Measurements from ENCODE around the gene SMIM27. TPM values are rescaled to one million over a fixed set of nuclear protein-coding genes. Genes with fewer than 3 reads are reported as not detected.
A peak's percentile ranks its signal among the peaks of the same experiment; 100 is the strongest.
"Not testable (repeated sequence)": the region's sequence is repeated elsewhere in the genome, so short reads cannot be mapped to it uniquely, and the experiment has no call there.

The SMIM27 gene, protein sequence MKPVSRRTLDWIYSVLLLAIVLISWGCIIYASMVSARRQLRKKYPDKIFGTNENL
- 103 TPM for polyA plus RNA-seq

DNA sequence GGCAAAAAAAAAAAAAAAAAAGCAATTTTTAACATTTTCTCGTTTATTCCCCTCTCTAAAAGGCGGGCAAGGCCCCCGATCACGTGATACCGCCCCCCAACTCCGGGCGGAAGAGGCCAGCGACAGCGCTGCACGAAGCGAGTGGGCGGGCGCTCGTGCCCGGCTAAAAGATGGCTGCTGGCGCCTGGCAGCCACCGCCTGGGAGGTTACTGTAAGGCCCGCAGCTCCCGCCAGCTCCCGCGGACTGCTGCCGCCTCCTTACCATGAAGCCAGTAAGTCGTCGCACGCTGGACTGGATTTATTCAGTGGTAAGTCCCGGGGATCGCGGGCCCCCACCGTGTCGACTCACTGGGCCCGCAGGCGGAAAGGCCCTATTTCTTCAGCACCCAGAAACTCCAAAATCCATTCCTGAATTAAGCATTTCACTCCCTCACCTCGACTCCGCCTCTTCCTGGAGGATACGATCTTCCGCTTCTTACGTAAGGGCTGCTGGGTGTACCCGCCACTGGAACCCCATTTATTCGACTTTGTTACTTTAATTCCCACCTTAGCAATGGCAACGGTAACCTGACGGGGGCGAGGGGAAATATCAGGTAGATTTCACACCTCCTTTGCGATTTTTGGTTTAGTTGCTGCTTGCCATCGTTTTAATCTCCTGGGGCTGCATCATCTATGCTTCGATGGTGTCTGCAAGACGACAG is at the start of gene SMIM27, which contains the start of gene TOPORS:
TSS of gene SMIM27 (plus strand) at position 156 of the 701 bp plus-strand sequence. CDS start at position 264, 108 bp downstream.
TSS of gene TOPORS (minus strand) at position 415 of the 701 bp plus-strand sequence. CDS start at position 265, 150 bp downstream.
- Mint-ChIP-seq H3K36me3 (peaks cover 5% of the 10 kb centered on the region), H3K27ac (peak within 1 kb of the TSS; percentile 92 to 97 (median 97)), H3K27me3 (no peaks in the 10 kb centered on the region), H3K4me3 (peak within 1 kb of the TSS; percentile 96 to 99 (median 98)), H3K9me3 (no peaks in the 10 kb centered on the region), H3K4me1 (peaks cover 28 to 36% (median 33%) of the 10 kb centered on the region in 3 donors)

GRCh38 chr9:32502464-32502863 is 49.7 kb upstream of the SMIM27 start:
- Mint-ChIP-seq H3K4me3 (no peak overlapping the region), H3K27ac (peak overlapping the region in 2 of 3 donors; percentile 43 to 60), H3K36me3 (peaks cover 2% of the 10 kb centered on the region), H3K27me3 (no peaks in the 10 kb centered on the region), H3K9me3 (no peaks in the 10 kb centered on the region), H3K4me1 (peaks cover 0 to 3% (median 0%) of the 10 kb centered on the region in 3 donors)

- peak overlapping the region in 1 of 3 donors; percentile 43 for H3K27ac Mint-ChIP-seq
- no peaks in the 10 kb centered on the region for H3K9me3 Mint-ChIP-seq
- H3K36me3 Mint-ChIP-seq, result peaks cover 2% of the 10 kb centered on the region
- peaks cover 0 to 3% (median 0%) of the 10 kb centered on the region in 3 donors for H3K4me1 Mint-ChIP-seq
- H3K4me3 Mint-ChIP-seq, result no peak overlapping the region
- no peaks in the 10 kb centered on the region for H3K27me3 Mint-ChIP-seq
Observed at GRCh38 chr9:32503008-32503407, 49.1 kb upstream of the SMIM27 start.

DNA sequence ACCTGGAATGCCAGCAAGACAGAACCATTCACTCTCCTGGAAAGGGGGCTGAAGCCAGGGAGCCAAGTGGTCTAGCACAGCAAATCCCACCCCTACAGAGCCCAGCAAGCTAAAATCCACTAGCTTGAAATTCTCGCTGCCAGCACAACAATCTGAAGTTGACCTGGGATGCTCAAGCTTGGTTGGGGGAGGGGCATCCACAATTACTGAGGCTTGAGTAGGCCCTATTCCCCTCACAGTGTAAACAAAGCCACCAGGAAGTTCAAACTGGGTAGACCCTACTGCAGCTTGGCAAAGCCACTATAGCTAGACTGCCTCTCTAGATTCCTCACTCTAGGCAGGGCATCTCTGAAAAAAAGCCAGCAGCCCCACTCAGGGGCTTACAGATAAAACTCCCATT is 43.4 kb upstream of the SMIM27 start:
- peaks cover 11 to 33% (median 25%) of the 10 kb centered on the region in 3 donors for H3K4me1 Mint-ChIP-seq
- no peaks in the 10 kb centered on the region for H3K27me3 Mint-ChIP-seq
- no peak overlapping the region for H3K27ac Mint-ChIP-seq
- H3K9me3 Mint-ChIP-seq, result peaks cover 0 to 3% (median 0%) of the 10 kb centered on the region in 3 donors
- peaks cover 1% of the 10 kb centered on the region for H3K36me3 Mint-ChIP-seq
- H3K4me3 Mint-ChIP-seq, result no peak overlapping the region

DNA sequence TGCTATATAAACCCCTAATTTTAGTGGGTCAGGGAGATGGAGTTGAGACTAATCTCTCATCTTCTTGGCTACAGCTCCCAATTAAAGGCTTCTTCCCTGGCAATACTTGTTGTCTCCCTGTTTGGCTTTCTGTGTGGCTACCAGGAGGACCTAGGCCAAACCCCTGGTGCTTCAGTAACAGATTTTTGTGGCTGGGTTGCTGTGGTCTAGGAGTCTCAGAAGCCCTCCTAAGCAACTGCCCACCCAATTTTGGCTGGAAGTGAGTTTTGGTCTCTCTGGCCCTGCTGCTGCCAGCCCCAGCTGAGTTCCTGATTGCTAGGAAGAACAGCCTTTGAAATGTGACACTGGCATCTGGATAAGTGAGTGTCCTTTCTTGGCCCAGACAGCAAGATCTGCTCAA is 35.9 kb upstream of the SMIM27 start:
- Mint-ChIP-seq H3K9me3 (peaks cover 0 to 3% (median 0%) of the 10 kb centered on the region in 3 donors), H3K27me3 (no peaks in the 10 kb centered on the region), H3K27ac (no peak overlapping the region), H3K4me3 (no peak overlapping the region), H3K36me3 (peaks cover 16% of the 10 kb centered on the region), H3K4me1 (peaks cover 12 to 28% (median 18%) of the 10 kb centered on the region in 3 donors)

- Mint-ChIP-seq H3K27me3 (no peaks in the 10 kb centered on the region), H3K9me3 (peaks cover 0 to 4% (median 2%) of the 10 kb centered on the region in 3 donors), H3K4me3 (no peak overlapping the region), H3K36me3 (peaks cover 16% of the 10 kb centered on the region), H3K4me1 (peaks cover 11 to 32% (median 12%) of the 10 kb centered on the region in 3 donors), H3K27ac (peak overlapping the region in 1 of 3 donors; percentile 47)
Observed at GRCh38 chr9:32518276-32518675, 33.9 kb upstream of the SMIM27 start.

- H3K36me3 Mint-ChIP-seq, result peaks cover under 1% of the 10 kb centered on the region
- peak overlapping the region; percentile 51 to 98 (median 76) for H3K4me3 Mint-ChIP-seq
- H3K4me1 Mint-ChIP-seq, result peaks cover 30 to 46% (median 40%) of the 10 kb centered on the region in 3 donors
- peaks cover 0 to 6% (median 4%) of the 10 kb centered on the region in 3 donors for H3K9me3 Mint-ChIP-seq
- peak overlapping the region in 2 of 3 donors; percentile 3 to 60 for H3K27ac Mint-ChIP-seq
- no peaks in the 10 kb centered on the region for H3K27me3 Mint-ChIP-seq
Observed at GRCh38 chr9:32523910-32524309, 28.2 kb upstream of the SMIM27 start.

GRCh38 chr9:32524558-32524891 is 27.6 kb upstream of the SMIM27 start:
- H3K27me3 Mint-ChIP-seq, H3K36me3 Mint-ChIP-seq, H3K9me3 Mint-ChIP-seq: not testable (repeated sequence)
- Mint-ChIP-seq H3K4me3 (peak overlapping the region; percentile 92 to 98 (median 96)), H3K27ac (peak overlapping the region in 2 of 3 donors; percentile 60 to 63), H3K4me1 (peaks cover 30 to 46% (median 40%) of the 10 kb centered on the region in 3 donors)

DNA sequence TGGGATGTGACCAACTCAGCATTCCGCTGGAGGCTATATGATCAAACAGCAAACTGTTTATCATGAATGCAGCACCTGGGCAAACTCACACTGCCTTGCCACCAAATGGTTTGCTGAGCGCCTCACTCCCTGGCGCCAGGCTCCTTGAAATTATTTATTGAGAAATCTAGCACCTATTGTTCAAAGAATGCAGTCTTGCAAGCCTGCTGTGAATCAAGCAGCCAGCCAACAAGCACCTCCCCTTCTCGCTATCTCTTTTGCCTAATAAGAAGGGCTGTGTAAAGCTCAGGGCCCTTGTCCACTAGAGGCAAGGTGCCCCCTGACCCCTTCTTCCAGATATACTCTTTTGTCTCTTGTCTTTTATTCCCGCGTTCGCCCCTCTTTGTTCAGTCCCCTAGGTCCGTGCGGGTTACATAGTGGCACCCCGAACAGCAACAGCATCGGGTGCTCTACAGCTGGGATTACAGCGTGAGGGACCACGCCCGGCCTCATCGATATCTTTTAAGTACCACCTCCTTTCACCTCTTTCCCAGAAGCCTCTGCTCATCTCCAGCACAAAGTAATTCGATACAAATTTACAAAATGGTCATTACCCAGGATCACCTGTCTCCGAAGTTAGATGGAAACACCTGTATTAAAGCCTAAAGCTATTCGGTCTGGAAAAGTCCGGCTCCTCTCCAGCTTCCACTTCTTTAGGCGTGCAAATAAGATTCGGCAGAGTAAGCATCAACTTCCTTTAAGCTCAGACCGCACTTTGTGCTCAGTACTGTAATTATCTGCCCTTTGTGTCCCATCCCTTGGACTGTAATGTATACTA is 27.0 kb upstream of the SMIM27 start:
- Mint-ChIP-seq H3K36me3 (no peaks in the 10 kb centered on the region), H3K9me3 (peaks cover 0 to 6% (median 4%) of the 10 kb centered on the region in 3 donors), H3K4me1 (peaks cover 30 to 46% (median 40%) of the 10 kb centered on the region in 3 donors), H3K4me3 (peak overlapping the region; percentile 92 to 98 (median 96)), H3K27me3 (no peaks in the 10 kb centered on the region), H3K27ac (peak overlapping the region; percentile 76 to 96 (median 87))

- Mint-ChIP-seq H3K4me3 (peak overlapping the region; percentile 92 to 98 (median 96)), H3K27me3 (no peaks in the 10 kb centered on the region), H3K9me3 (peaks cover 0 to 6% (median 4%) of the 10 kb centered on the region in 3 donors), H3K36me3 (no peaks in the 10 kb centered on the region), H3K27ac (peak overlapping the region; percentile 76 to 96 (median 87)), H3K4me1 (peaks cover 30 to 46% (median 40%) of the 10 kb centered on the region in 3 donors)
Observed at GRCh38 chr9:32525709-32526030, 26.5 kb upstream of the SMIM27 start.

DNA sequence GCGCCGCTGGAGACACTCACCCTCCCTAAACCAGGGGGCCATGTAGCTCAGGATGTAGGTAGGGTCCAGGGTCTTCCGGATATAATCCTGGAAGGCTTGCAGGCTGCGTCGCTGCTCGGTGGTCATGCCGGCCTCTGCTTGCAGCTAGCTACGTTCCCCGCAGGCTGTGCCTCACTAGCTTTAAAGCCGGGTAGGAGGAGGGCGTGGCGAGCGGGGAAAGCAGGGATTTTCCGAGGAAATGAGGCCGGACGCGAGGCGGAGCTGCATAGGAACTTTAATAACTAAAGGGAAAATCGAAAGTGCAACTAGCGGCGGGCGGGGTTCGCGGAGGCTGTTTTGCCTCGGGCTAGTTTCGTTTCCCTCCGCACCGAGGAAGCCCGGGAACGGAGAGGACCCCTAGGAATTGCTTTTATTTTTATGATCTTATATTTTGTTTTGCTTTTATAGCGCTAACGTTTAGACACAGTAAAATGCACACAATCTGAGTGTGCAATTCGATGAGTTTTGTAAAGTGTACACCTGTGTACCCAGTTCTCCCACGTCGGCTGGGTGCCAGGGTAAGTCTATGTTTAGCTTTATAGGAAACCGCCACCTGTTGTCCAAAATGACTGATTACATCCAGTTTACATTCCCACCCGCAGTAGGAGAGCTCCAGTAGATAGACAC is 26.0 kb upstream of the SMIM27 start, which contains the start of gene RIGI:
TSS of gene RIGI (minus strand) at position 156 of the 666 bp plus-strand sequence. CDS start at position 126, 30 bp downstream.
- peaks cover 2% of the 10 kb centered on the region for H3K36me3 Mint-ChIP-seq
- H3K4me1 Mint-ChIP-seq, result peaks cover 30 to 46% (median 40%) of the 10 kb centered on the region in 3 donors
- H3K27ac Mint-ChIP-seq, result peak within 1 kb of the TSS; percentile 76 to 96 (median 87)
- H3K9me3 Mint-ChIP-seq, result peaks cover 0 to 6% (median 4%) of the 10 kb centered on the region in 3 donors
- no peaks in the 10 kb centered on the region for H3K27me3 Mint-ChIP-seq
- peak within 1 kb of the TSS; percentile 92 to 98 (median 96) for H3K4me3 Mint-ChIP-seq

DNA sequence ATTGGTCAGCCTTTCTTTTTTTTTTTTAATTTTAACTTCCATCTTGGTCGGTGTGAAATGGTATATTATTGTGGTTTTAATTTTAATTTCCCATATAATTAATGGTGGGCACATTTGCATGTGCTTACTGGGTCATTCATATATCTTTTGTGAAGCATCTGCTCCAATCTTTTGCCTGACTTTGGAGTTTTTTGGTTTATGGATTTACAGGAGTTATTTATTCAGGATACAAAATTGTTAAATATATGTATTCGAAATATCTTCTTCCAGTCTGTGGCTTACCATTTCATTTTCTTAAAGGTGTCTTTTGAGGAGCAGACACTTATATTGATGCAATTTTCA is 25.4 kb upstream of the SMIM27 start:
- H3K36me3 Mint-ChIP-seq, result peaks cover 2% of the 10 kb centered on the region
- H3K4me3 Mint-ChIP-seq, result peak overlapping the region; percentile 92 to 98 (median 96)
- H3K4me1 Mint-ChIP-seq, result peaks cover 30 to 41% (median 40%) of the 10 kb centered on the region in 3 donors
- peak overlapping the region; percentile 76 to 96 (median 87) for H3K27ac Mint-ChIP-seq
- H3K9me3 Mint-ChIP-seq, result peaks cover 0 to 6% (median 4%) of the 10 kb centered on the region in 3 donors
- H3K27me3 Mint-ChIP-seq, result no peaks in the 10 kb centered on the region

- Mint-ChIP-seq H3K4me3 (no peak overlapping the region), H3K4me1 (peaks cover 0 to 1% (median 0%) of the 10 kb centered on the region in 3 donors), H3K9me3 (no peaks in the 10 kb centered on the region), H3K27ac (no peak overlapping the region), H3K36me3 (peaks cover 10% of the 10 kb centered on the region), H3K27me3 (no peaks in the 10 kb centered on the region)
Observed at GRCh38 chr9:32533336-32533735, 18.8 kb upstream of the SMIM27 start.

GRCh38 chr9:32533816-32534215 is 18.3 kb upstream of the SMIM27 start:
- Mint-ChIP-seq H3K27me3 (no peaks in the 10 kb centered on the region), H3K36me3 (peaks cover 10% of the 10 kb centered on the region), H3K4me3 (no peak overlapping the region), H3K27ac (no peak overlapping the region), H3K4me1 (no peaks in the 10 kb centered on the region), H3K9me3 (no peaks in the 10 kb centered on the region)
